Heart right ventricle (tissue), 16 donors: ENCODE results near the gene EVX2. TPM values are rescaled to one million over a fixed set of nuclear protein-coding genes. Genes with fewer than 3 reads are reported as not detected.

Experiments used
- ATAC-seq, 8 donors: fragments of 200-7000 bp; cut with Tn5 transposase; one replicate each; pipeline ENCODE4 v1.9.1; 2020; ENCODE audit warnings: mild to moderate bottlenecking in 8 of 8, moderate library complexity in 8 of 8, moderate number of reproducible peaks in 1 of 8
- DNase-seq, 2 donors: peaks; one replicate each; pipeline ENCODE4 v3.0.0-alpha.2; 2020
- H3K27ac ChIP-seq, 10 donors: fragments of 200-600 bp; sonication (generic) in 2 of 10; one replicate each; pipeline versions ENCODE4 v1.5.0 to v1.8.0; 2020 to 2022; ENCODE audit warnings: mild to moderate bottlenecking in 3 of 10
- H3K27me3 ChIP-seq, 7 donors: fragments of 200-600 bp; one replicate each; pipeline ENCODE4 v1.8.0; 2021 to 2022; ENCODE audit warnings: mild to moderate bottlenecking in 2 of 7
- H3K36me3 ChIP-seq, 9 donors: fragments of 200-600 bp; sonication (generic) in 1 of 9; one replicate each; pipeline versions ENCODE4 v1.5.0 to v1.8.0; 2020 to 2022; ENCODE audit warnings: mild to moderate bottlenecking in 2 of 9
- H3K4me1 ChIP-seq, 9 donors: fragments of 200-600 bp; sonication (generic) in 1 of 9; one replicate each; pipeline versions ENCODE4 v1.5.0 to v1.8.0; 2020 to 2022; ENCODE audit warnings: mild to moderate bottlenecking in 4 of 9
- H3K4me3 ChIP-seq, 10 donors: fragments of 200-600 bp; sonication (generic) in 2 of 10; one replicate each; pipeline versions ENCODE4 v1.5.0 to v1.8.0; 2020 to 2022; ENCODE audit warnings: mild to moderate bottlenecking in 7 of 10, moderate library complexity in 2 of 10
- H3K9me3 ChIP-seq, 11 donors: fragments of 200-600 bp in 10 of 11; sonication (generic) in 2 of 11; one replicate each; pipeline versions ENCODE4 v1.5.0 to v1.8.0; 2013 to 2022; ENCODE audit warnings: mild to moderate bottlenecking in 2 of 11, control low read depth in 1 of 11, moderate library complexity in 1 of 11
- CTCF ChIP-seq, 9 donors: fragments of 200-600 bp; sonication (generic) in 2 of 9; IDR thresholded peaks; one replicate each; pipeline versions ENCODE4 v1.5.0 to v1.8.0; 2021 to 2022; ENCODE audit warnings: antibody characterized with exemption in 9 of 9, mild to moderate bottlenecking in 5 of 9, moderate library complexity in 1 of 9
- WGBS, 2 donors: extraction: QIAGEN DNeasy Blood & Tissue Kit; methylation state at CpG; one replicate each; pipeline ENCODE4 v1.1.7; 2013; ENCODE audit warnings: inconsistent platforms in 1 of 2; 5-methylcytosine and 5-hydroxymethylcytosine counted together
- intact Hi-C, 10 donors: fragments of 100-400 bp; cut with DNase I; formaldehyde crosslinking; loops; one replicate each; pipeline versions ENCODE4 v1.11.1 to v1.14.2; 2022
- polyA plus RNA-seq, 2 donors: library from polyadenylated mRNA; stranded (reverse); fragments of 200-250 nt; gene quantifications; one replicate each; pipeline ENCODE4 v1.2.3, GENCODE V29; 2013
- total RNA-seq, 10 donors: library from RNA; stranded (reverse); fragmentation: NEBNext Ultra II Directional in 3 of 10; extraction: Animal tissue kit (Norgen Biotek cat#: 25700) in 3 of 10; gene quantifications; one replicate each; pipeline versions ENCODE4 v1.2.1 to v1.2.4, GENCODE V29; 2021 to 2023
- donor health status: Arrhythmogenic right ventricular cardiomyopathy.
- donor health status: ischemic (EF 13 %, LVEDD 7.1; RV severe dilation, severe dysfunction).
- donor health status: healthy with polysubstance abuse.
- donor health status: DM: no; HTN: yes; CAD: no.
- donor health status: DM: no; HTN: no; CAD: no.
- donor health status: ischemic (EF 25% LVEDD 6.9; RV normal size, moderate dysfunction).
- donor health status: ischemic (EF 25% LVEDD 5.7; RV mildly dilated, moderate dysfunction).
- donor health status: healthy.
- donor health status: DM: yes; HTN: yes; CAD: no.
- donor health status: Ischemic cardiomyopathy.
- donor health status: ischemic (EF 35%, LVEDD 5.7; RV mildly dilated, moderate dysfunction).
- donor health status: nonischemic (EF 11% LVEDD 7.7; RV severe dilation, severe dysfunction).
- donor health status: DM: yes; HTN: yes; CAD: no.
- donor health status: PGD.
- donor health status: ischemic (EF 29% LVEDD 5.4; RV normal size, mild dysfunction).
- donor health status: nonischemic (EF 23%, LVEDD 6.1; RV moderate dilation, normal function).

EVX2 gene
- total and polyA plus RNA-seq, 12 donors: not detected

GRCh38 chr2:176085120-176085788 lies 1.5 kb upstream of the EVX2 start:
- peaks cover 0 to 63% (median 31%) of the 10 kb centered on the region in 9 donors for H3K4me1 ChIP-seq
- H3K4me3 ChIP-seq: peak overlapping the region in 1 of 10 donors; percentile 15
- ATAC-seq: no peak

GRCh38 chr2:176084611-176085119 lies 903 bp upstream of the EVX2 start:
- Histone ChIP-seq H3K36me3 (peaks cover 0 to 3% (median 0%) of the 10 kb centered on the region in 9 donors), H3K4me1 (peaks cover 0 to 66% (median 31%) of the 10 kb centered on the region in 9 donors), H3K27ac (no peak overlapping the region), H3K27me3 (peaks cover 75 to 100% (median 98%) of the 10 kb centered on the region in 7 donors), H3K4me3 (no peak overlapping the region), H3K9me3 (peaks cover 0 to 11% (median 0%) of the 10 kb centered on the region in 11 donors)
- intact Hi-C loops: loop anchor here in 9 of 10 donors (5.0 kb wide), 5 partner anchors 397 to 772 kb away; no protein-coding TSS in a partner anchor
- TF ChIP-seq CTCF (IDR thresholded peaks at IDR 0.05): no peak
- no peak for ATAC-seq
- 5% methylated on average over 26 of the region's 26 CpGs for WGBS, 2 donors
- no peak for DNase-seq

More at GRCh38 chr2:176085120-176085788, 1.5 kb upstream of the EVX2 start:
- DNase-seq: no peak
- 5% methylated on average over 40 of the region's 40 CpGs for WGBS, 2 donors
- Histone ChIP-seq H3K36me3 (peaks cover 0 to 3% (median 0%) of the 10 kb centered on the region in 9 donors), H3K9me3 (peaks cover 0 to 11% (median 0%) of the 10 kb centered on the region in 11 donors), H3K27ac (no peak overlapping the region), H3K27me3 (peaks cover 77 to 100% (median 100%) of the 10 kb centered on the region in 7 donors)
- no peak for TF ChIP-seq CTCF (IDR thresholded peaks at IDR 0.05)
- intact Hi-C loops: loop anchor here in 8 of 10 donors (5.0 kb wide), 4 partner anchors 398 to 773 kb away; no protein-coding TSS in a partner anchor

- DNase-seq: no peak
- 3 to 5% methylated on average over 66 of the region's 66 CpGs for WGBS, 2 donors
- H3K27ac ChIP-seq: no peak overlapping the region
- no peak for ATAC-seq
- no peak for TF ChIP-seq CTCF (IDR thresholded peaks at IDR 0.05)
- peaks cover 85 to 100% (median 98%) of the 10 kb centered on the region in 7 donors for H3K27me3 ChIP-seq
- peaks cover 0 to 71% (median 27%) of the 10 kb centered on the region in 9 donors for H3K4me1 ChIP-seq
- peaks cover 0 to 11% (median 0%) of the 10 kb centered on the region in 11 donors for H3K9me3 ChIP-seq
- H3K4me3 ChIP-seq: no peak overlapping the region
- intact Hi-C loops: loop anchor here in 1 of 10 donors (5.0 kb wide), 1 partner anchor 401 kb away; no protein-coding TSS in a partner anchor
- H3K36me3 ChIP-seq: peaks cover 0 to 3% (median 0%) of the 10 kb centered on the region in 9 donors
These were observed 674 bp downstream of the EVX2 start for GRCh38 chr2:176082824-176083751.

- no peak for TF ChIP-seq CTCF (IDR thresholded peaks at IDR 0.05)
- Histone ChIP-seq H3K4me3 (no peak overlapping the region), H3K27ac (no peak overlapping the region), H3K9me3 (peaks cover 0 to 11% (median 0%) of the 10 kb centered on the region in 11 donors), H3K4me1 (peaks cover 0 to 66% (median 23%) of the 10 kb centered on the region in 9 donors), H3K36me3 (peaks cover 0 to 3% (median 0%) of the 10 kb centered on the region in 9 donors), H3K27me3 (peaks cover 81 to 100% (median 98%) of the 10 kb centered on the region in 7 donors)
- DNase-seq (no peak), ATAC-seq (no peak)
- intact Hi-C loops: loop anchor here in 1 of 10 donors (5.0 kb wide), 1 partner anchor 400 kb away; no protein-coding TSS in a partner anchor
- 8 to 9% methylated on average over 10 of the region's 10 CpGs for WGBS, 2 donors
These were observed 1.3 kb downstream of the EVX2 start for GRCh38 chr2:176082525-176082823.
